ENCODE results near the gene MAP1B.

GRCh38 chr5:72082048-72082447 is 25.2 kb upstream of the MAP1B start:
- TF ChIP-seq, protein P1, sequence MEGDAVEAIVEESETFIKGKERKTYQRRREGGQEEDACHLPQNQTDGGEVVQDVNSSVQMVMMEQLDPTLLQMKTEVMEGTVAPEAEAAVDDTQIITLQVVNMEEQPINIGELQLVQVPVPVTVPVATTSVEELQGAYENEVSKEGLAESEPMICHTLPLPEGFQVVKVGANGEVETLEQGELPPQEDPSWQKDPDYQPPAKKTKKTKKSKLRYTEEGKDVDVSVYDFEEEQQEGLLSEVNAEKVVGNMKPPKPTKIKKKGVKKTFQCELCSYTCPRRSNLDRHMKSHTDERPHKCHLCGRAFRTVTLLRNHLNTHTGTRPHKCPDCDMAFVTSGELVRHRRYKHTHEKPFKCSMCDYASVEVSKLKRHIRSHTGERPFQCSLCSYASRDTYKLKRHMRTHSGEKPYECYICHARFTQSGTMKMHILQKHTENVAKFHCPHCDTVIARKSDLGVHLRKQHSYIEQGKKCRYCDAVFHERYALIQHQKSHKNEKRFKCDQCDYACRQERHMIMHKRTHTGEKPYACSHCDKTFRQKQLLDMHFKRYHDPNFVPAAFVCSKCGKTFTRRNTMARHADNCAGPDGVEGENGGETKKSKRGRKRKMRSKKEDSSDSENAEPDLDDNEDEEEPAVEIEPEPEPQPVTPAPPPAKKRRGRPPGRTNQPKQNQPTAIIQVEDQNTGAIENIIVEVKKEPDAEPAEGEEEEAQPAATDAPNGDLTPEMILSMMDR (IDR thresholded peaks at IDR 0.05; ENCODE audit: borderline replicate concordance, extremely low read depth, low read length, poor library complexity, severe bottlenecking): no peak
- TF ChIP-seq EZH2 (IDR thresholded peaks at IDR 0.05; ENCODE audit: borderline replicate concordance, low read depth, low read length, severe bottlenecking): no peak
